Islet precursor cell (in vitro differentiated cells): ENCODE measurements around the gene GVQW3.
"Not testable (repeated sequence)": the region's sequence is repeated elsewhere in the genome, so short reads cannot be mapped to it uniquely, and the experiment has no call there.

ENCODE experiments used
- DNase-seq: peaks from one replicate; pipeline ENCODE4 v3.0.0-alpha.2; 2018

Gene GVQW3

DNA sequence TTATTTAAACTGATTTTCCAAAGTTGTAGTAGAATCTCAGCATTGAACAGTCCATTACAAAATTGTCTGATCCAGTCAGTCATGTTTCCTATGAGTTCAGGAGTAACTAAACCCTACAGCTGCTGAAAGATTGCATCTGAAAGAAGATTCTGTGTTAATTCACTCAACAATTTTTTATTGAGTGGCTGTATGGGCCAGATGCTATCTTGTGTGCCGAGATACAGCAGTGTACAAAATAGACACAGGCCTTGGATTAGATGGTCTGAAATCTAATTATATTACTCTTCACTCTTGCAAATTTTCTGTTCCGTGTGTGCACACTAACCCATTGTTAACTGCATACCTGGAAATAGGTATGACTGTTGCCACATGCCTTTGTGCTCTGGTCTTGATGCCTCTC is 7.3 kb downstream of the GVQW3 start:
- DNase-seq: no peak

- DNase-seq: no peak
Measured at GRCh38 chr11:76391021-76391420, 9.9 kb downstream of the GVQW3 start.

DNA sequence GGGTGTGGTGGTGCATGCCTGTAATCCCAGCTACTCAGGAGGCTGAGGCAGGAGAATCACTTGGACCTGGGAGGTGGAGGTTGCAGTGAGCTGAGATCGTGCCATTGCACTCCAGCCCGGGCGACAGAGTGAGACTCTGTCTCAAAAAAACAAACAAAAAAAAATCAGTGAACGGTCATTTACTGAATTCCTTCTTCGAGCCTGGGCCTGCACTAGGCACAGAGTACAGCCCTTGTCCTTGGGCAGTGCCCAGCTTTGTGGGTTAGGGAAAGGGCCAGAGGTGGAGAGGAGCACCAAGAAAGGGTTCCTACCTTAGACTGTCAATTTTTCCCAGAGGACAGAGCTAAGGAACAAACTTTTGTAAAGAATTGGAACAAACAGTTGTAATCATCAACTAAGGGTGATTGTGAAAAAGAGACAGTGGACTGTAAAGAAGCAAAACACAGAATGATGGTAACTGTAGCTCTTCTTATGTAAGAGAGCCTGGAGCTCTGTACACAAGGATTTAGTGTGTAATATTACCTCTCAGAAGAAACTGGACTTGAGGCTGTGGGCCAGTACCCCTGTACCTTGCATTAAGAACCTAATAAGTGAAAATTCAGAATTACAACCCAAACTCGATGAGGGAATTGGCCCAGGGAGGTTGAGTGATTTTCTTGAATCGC is 10.8 kb downstream of the GVQW3 start:
- no peak for DNase-seq

- DNase-seq: no peak
Measured at GRCh38 chr11:76392870-76393269, 11.7 kb downstream of the GVQW3 start.

DNA sequence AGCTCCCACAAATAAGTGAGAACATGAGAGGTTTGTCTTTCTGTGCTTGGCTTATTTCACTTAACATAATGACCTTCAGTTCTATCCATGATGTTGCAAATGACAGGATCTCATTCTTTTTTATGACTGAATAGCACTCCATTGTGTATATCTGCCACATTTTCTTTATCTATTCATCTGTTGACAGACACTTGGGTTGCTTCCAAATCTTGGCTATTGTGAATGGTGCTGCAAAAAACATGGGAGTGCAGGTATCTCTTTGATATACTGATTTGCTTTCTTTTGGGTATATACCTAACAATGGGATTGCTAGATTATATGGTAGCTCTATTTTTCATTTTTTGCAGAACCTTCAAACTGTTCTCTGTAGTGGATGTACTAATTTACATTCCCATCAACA is 13.3 kb downstream of the GVQW3 start:
- DNase-seq: no peak

DNA sequence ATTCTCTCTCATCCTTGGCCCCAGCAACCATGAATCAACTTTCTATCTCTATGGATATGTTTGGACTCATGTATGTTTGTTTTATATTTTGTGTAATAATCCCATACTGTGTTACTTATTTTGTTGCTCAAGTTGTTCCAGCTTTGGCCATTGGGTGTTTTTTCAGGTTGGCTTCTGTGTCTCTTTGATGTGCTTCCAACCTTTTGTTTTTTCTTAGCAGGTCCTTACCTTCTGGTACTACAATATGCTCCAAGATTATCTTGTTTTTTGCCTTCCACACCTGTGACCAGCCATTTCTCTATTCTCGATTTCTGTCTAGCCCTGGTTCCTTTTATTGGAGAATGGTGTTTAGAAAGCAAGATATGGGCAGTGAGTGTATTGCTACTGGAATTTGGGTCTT is 14.2 kb downstream of the GVQW3 start:
- DNase-seq: no peak

GRCh38 chr11:76397383-76397782 is 16.3 kb downstream of the GVQW3 start:
- DNase-seq: no peak

DNA sequence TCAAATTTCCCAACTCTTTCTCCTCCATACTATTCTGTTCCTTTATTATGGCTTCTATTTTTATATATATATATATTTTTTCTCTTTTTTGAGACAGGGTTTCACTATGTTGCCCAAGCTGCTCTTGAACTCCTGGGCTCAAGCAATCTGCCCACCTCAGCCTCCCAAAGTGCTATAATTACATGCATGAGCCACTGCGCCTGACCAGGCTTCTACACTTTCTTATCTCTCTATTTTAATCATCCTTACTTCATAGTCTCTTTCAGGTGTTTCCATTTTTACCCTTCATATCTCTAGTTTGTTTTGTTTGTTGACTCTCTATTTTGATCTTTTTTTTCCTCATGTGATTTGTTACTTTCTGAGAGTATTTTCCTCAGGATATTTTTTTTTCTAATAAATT is 19.8 kb downstream of the GVQW3 start:
- no peak for DNase-seq

DNA sequence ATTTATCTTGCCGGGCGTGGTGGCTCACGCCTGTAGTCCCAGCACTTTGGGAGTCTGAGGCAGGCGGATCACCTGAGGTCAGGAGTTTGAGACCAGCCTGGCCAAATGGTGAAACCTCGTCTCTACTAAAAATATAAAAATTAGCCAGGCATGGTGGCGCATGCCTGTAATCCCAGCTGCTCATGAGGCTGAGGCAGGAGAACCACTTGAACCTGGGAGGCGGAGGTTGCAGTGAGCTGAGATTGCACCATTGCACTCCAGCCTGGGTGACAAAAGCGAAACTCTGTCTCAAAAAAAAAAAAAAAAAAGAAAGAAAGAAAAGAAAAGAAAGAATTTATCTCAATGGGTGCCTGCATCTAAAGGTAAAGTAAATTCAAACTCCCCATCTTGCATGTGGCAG is 20.4 kb downstream of the GVQW3 start:
- not testable (repeated sequence) for DNase-seq

- no peak for DNase-seq
Measured at GRCh38 chr11:76406359-76406758, 25.2 kb downstream of the GVQW3 start.

GRCh38 chr11:76408171-76408965 is 27.2 kb downstream of the GVQW3 start:
- DNase-seq: peak; percentile 61

DNA sequence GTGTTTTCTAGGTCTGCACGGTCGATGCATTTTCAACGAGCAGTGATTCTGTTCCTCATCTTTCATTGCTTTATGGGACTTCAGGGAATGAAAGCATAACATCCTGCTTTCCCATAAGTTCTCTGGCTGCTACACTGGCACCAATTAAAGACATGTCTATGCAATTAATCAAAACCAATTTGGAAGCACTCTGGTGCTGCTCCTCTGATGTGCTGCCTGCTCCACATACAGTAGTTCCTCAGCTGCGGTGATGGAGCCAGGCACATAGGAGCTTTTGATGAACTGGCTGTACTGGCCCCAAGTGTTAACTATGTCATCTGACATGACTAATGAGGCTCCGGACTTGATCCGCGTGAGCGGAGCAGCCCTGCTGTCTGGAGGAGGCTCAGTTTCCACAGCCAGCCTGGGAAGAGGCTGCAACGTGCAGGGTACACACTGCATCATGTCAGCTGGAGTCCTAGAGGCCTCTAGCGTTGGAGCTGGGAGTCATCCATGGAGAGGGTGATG is 29.8 kb downstream of the GVQW3 start:
- DNase-seq: no peak

- DNase-seq: no peak
Measured at GRCh38 chr11:76415073-76415472, 34.0 kb downstream of the GVQW3 start.

GRCh38 chr11:76419896-76420295 is 38.8 kb downstream of the GVQW3 start:
- DNase-seq: no peak

DNA sequence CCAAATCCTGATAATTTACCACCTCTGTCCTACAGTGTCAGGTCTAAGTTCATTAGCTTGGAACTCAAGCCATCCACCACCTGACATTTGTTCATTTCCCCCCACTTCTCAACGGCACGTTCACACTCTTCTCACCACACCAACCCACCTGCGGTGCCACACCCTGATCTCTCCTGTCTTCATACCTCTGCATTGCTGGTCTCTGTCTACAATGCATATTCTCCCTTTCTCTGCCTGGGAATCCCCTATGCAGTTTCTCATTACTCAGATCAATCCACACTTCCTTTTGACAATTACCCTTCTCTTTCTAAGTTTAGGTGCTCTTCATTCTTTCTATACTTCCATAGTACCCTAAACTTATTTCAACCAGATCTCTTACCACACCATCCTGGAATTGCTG is 43.3 kb downstream of the GVQW3 start:
- no peak for DNase-seq

DNA sequence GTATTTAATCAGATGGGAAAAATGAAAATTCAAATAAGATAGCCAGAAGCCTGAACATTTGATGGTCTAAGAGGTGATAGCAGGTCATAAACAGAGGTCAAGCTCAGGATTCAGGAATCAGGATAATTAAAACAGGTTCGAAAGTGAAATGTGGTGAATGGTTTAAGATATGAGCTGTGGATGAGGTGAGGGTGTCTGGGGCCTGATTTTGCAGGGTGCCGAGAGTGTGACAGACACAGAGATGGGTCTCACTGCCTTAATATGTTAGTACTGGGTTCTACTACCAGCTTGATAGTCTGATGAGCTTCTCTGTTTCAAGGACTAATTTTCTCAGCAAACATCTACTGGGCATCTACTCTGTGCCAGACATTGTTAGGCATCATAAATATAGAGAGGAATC is 43.8 kb downstream of the GVQW3 start:
- no peak for DNase-seq

DNA sequence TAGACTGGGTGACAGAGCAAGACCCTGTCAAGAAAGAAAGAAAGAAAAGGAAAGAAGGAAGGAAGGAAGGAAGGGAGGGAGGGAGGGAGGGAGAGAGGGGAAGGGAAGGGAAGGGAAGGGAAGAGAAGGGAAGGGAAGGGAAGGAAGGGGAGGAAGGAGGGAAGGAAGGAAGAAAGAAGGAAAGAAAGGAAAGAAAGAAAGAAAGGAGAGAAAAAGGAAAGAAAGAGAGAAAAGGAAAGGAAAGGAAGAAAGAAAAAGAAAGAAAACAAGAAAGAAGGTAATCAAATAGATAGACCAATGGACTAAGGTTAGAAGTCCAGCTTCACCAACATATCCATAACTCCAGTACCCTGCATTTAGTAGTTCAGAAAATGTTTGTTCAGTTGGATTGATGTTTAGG is 45.5 kb downstream of the GVQW3 start:
- DNase-seq: no peak

DNA sequence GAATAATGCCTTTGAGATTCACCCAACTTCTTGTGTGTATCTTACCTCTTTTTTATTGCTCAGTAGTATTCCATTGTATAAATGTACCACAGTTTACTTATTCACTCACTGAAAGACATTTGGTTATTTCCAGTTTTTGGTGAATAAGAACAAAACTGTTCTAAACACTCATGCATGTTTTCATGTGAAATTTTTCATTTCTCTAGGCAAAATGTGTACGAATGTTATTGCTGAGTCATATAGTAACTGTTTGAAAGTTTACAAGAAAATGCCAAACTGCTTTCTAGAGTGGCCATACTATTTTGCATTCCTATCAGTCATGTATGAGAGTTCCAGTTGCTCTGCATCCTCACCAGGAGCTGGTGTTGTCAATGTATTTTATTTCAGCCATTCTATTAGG is 54.9 kb downstream of the GVQW3 start:
- DNase-seq: no peak

DNA sequence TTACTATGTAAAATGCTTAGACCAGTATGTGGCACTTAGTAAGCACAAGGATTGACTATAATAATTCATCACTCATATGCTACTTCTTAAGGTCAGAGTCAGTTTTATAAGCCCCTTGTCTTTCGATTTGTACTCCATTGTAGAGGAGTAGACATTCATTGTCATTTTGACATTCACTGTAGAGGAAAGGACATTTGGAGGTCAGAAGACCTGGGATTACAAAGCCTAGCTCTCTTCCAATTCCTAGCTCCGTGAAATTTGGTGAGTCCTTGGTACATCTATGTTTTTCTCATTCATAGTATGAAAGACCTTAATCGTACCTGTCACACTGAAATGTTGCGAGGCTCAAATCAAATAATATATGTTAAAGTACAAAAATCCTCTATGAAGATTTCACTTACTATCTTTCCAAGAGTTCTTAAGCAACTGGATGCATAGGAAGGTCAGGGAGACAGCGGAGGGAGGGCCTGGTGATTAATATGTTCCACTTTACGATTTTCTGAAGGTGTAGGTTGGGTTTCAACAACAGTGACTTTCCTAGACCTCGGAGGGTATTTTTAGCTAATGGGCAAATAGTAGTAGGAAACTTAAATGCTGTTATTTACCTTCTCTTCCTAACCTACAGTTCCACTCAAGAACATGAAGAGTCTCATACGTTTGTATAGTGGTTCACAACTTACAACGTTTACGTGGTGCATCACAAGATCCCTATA is 62.3 kb downstream of the GVQW3 start:
- no peak for DNase-seq

- DNase-seq: no peak
Measured at GRCh38 chr11:76444065-76444383, 62.9 kb downstream of the GVQW3 start.

GRCh38 chr11:76444384-76445120 is 63.4 kb downstream of the GVQW3 start, which contains the start of gene EMSY:
Gene EMSY (plus strand): TSS chr11:76445018. CDS start chr11:76446939, 1,921 bp downstream.
- DNase-seq: peak; percentile 99

GRCh38 chr11:76445121-76446084 is 64.3 kb downstream of the GVQW3 start:
- DNase-seq: peak; percentile 99
